GM12878 (cell line): ENCODE measurements around the gene RPS6KL1.
"Not testable (repeated sequence)": the region's sequence is repeated elsewhere in the genome, so short reads cannot be mapped to it uniquely, and the experiment has no call there.

Source experiments
- CEBPB ChIP-seq, 2 experiments: fragments of 150-350 bp in 1 of 2; IDR thresholded peaks; 2 replicates each; pipeline ENCODE4 v1.6.1; 2012 to 2014; ENCODE audit warnings: low read depth in 2 of 2, low read length in 2 of 2, borderline replicate concordance in 1 of 2, inconsistent platforms in 1 of 2
- CREM ChIP-seq: IDR thresholded peaks from 2 replicates; pipeline ENCODE4 v1.6.1; 2014; ENCODE audit warnings: antibody characterized with exemption, low read depth
- ESRRA ChIP-seq: IDR thresholded peaks from 2 replicates; pipeline ENCODE4 v1.6.1; 2012; ENCODE audit warnings: mild to moderate bottlenecking, low read length, improper control_type of control experiment
- NFYB ChIP-seq: IDR thresholded peaks from 2 replicates; pipeline ENCODE4 v1.6.1; 2011; ENCODE audit warnings: low read depth, mild to moderate bottlenecking, low read length, improper control_type of control experiment, moderate library complexity; ENCODE audit not compliant: insufficient read depth
- NRF1 ChIP-seq: conservative IDR thresholded peaks from 2 replicates; pipeline ENCODE4 v1.6.1; 2011; ENCODE audit warnings: mild to moderate bottlenecking, low read depth, low read length, improper control_type of control experiment
- POLR2A ChIP-seq: IDR thresholded peaks from 2 replicates; pipeline ENCODE4 v1.6.1; 2011; ENCODE audit warnings: low read depth, mild to moderate bottlenecking, low read length
- RAD21 ChIP-seq: IDR thresholded peaks from 2 replicates; pipeline ENCODE4 v1.6.1; 2011; ENCODE audit warnings: mild to moderate bottlenecking, low read depth, low read length, moderate library complexity; ENCODE audit not compliant: insufficient read depth
- TBL1XR1 ChIP-seq: IDR thresholded peaks from 2 replicates; pipeline ENCODE4 v1.6.1; 2012; ENCODE audit warnings: low read depth, low read length, improper control_type of control experiment
- TF ChIP-seq, protein P1 (sequence below), 3 experiments: IDR thresholded peaks in 2 of 3; conservative IDR thresholded peaks in 1 of 3; 2 replicates each; pipeline ENCODE4 v1.5.1; 2011; ENCODE audit warnings: low read depth in 3 of 3, low read length in 3 of 3, mild to moderate bottlenecking in 3 of 3, control low read depth in 2 of 3, moderate library complexity in 2 of 3, inconsistent platforms in 1 of 3, mixed read lengths in 1 of 3; ENCODE audit not compliant: control insufficient read depth in 2 of 3, insufficient read depth in 1 of 3; ENCODE audit errors: extremely low read depth in 1 of 3
- TF ChIP-seq, protein P2 (sequence below): IDR thresholded peaks from 2 replicates; pipeline ENCODE4 v1.6.1; 2012; ENCODE audit warnings: low read depth, low read length, improper control_type of control experiment
- TF ChIP-seq, protein P3 (sequence below): fragments of 450-650 bp; conservative IDR thresholded peaks from 2 replicates; pipeline ENCODE4 v1.6.1; 2017; ENCODE audit warnings: mild to moderate bottlenecking, moderate library complexity
- TF ChIP-seq, protein P4 (sequence below): IDR thresholded peaks from 2 replicates; pipeline ENCODE4 v1.6.1; 2012; ENCODE audit warnings: improper control_type of control experiment, low read depth, low read length; ENCODE audit not compliant: insufficient replicate concordance
- TF ChIP-seq, protein P5 (sequence below): IDR thresholded peaks from 2 replicates; pipeline ENCODE4 v1.6.1; 2012; ENCODE audit warnings: low read depth, low read length, improper control_type of control experiment

DNA sequence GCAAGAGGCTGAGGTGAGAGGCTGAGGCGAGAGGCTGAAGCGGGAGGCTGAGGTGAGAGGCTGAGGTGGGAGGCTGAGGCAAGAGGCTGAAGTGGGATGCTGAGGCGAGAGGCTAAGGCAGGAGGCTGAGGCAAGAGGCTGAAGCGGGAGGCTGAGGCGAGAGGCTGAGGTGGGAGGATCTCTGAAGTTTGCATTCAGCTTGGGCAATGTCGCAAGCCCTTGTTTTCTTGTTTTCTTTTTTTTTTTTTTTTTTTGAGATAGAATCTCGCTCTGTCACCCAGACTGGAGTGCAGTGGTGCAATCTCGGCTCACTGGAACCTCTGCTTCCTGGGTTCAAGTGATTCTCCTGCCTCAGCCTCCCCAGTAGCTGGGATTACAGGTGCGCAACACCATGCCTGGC, 8.7 kb upstream of the RPS6KL1 start:
- TF ChIP-seq, protein P1, sequence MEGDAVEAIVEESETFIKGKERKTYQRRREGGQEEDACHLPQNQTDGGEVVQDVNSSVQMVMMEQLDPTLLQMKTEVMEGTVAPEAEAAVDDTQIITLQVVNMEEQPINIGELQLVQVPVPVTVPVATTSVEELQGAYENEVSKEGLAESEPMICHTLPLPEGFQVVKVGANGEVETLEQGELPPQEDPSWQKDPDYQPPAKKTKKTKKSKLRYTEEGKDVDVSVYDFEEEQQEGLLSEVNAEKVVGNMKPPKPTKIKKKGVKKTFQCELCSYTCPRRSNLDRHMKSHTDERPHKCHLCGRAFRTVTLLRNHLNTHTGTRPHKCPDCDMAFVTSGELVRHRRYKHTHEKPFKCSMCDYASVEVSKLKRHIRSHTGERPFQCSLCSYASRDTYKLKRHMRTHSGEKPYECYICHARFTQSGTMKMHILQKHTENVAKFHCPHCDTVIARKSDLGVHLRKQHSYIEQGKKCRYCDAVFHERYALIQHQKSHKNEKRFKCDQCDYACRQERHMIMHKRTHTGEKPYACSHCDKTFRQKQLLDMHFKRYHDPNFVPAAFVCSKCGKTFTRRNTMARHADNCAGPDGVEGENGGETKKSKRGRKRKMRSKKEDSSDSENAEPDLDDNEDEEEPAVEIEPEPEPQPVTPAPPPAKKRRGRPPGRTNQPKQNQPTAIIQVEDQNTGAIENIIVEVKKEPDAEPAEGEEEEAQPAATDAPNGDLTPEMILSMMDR (IDR thresholded peaks at IDR 0.05 in 2 of 3, conservative IDR thresholded peaks at IDR 0.05 in 1 of 3; ENCODE audit: control insufficient read depth in 2 of 3, extremely low read depth in 1 of 3, insufficient read depth in 1 of 3, low read depth in 3 of 3, low read length in 3 of 3), result not testable (repeated sequence)
- TF ChIP-seq, protein P2, sequence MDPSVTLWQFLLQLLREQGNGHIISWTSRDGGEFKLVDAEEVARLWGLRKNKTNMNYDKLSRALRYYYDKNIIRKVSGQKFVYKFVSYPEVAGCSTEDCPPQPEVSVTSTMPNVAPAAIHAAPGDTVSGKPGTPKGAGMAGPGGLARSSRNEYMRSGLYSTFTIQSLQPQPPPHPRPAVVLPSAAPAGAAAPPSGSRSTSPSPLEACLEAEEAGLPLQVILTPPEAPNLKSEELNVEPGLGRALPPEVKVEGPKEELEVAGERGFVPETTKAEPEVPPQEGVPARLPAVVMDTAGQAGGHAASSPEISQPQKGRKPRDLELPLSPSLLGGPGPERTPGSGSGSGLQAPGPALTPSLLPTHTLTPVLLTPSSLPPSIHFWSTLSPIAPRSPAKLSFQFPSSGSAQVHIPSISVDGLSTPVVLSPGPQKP, result not testable (repeated sequence)
- not testable (repeated sequence) for TF ChIP-seq CREM; RAD21; TBL1XR1; NRF1; ESRRA; CEBPB (IDR thresholded peaks at IDR 0.05; ENCODE audit: borderline replicate concordance in 1 of 2, low read depth in 2 of 2, low read length in 2 of 2); NFYB; POLR2A
- TF ChIP-seq, protein P3, sequence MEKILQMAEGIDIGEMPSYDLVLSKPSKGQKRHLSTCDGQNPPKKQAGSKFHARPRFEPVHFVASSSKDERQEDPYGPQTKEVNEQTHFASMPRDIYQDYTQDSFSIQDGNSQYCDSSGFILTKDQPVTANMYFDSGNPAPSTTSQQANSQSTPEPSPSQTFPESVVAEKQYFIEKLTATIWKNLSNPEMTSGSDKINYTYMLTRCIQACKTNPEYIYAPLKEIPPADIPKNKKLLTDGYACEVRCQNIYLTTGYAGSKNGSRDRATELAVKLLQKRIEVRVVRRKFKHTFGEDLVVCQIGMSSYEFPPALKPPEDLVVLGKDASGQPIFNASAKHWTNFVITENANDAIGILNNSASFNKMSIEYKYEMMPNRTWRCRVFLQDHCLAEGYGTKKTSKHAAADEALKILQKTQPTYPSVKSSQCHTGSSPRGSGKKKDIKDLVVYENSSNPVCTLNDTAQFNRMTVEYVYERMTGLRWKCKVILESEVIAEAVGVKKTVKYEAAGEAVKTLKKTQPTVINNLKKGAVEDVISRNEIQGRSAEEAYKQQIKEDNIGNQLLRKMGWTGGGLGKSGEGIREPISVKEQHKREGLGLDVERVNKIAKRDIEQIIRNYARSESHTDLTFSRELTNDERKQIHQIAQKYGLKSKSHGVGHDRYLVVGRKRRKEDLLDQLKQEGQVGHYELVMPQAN, result not testable (repeated sequence)
- TF ChIP-seq, protein P4, sequence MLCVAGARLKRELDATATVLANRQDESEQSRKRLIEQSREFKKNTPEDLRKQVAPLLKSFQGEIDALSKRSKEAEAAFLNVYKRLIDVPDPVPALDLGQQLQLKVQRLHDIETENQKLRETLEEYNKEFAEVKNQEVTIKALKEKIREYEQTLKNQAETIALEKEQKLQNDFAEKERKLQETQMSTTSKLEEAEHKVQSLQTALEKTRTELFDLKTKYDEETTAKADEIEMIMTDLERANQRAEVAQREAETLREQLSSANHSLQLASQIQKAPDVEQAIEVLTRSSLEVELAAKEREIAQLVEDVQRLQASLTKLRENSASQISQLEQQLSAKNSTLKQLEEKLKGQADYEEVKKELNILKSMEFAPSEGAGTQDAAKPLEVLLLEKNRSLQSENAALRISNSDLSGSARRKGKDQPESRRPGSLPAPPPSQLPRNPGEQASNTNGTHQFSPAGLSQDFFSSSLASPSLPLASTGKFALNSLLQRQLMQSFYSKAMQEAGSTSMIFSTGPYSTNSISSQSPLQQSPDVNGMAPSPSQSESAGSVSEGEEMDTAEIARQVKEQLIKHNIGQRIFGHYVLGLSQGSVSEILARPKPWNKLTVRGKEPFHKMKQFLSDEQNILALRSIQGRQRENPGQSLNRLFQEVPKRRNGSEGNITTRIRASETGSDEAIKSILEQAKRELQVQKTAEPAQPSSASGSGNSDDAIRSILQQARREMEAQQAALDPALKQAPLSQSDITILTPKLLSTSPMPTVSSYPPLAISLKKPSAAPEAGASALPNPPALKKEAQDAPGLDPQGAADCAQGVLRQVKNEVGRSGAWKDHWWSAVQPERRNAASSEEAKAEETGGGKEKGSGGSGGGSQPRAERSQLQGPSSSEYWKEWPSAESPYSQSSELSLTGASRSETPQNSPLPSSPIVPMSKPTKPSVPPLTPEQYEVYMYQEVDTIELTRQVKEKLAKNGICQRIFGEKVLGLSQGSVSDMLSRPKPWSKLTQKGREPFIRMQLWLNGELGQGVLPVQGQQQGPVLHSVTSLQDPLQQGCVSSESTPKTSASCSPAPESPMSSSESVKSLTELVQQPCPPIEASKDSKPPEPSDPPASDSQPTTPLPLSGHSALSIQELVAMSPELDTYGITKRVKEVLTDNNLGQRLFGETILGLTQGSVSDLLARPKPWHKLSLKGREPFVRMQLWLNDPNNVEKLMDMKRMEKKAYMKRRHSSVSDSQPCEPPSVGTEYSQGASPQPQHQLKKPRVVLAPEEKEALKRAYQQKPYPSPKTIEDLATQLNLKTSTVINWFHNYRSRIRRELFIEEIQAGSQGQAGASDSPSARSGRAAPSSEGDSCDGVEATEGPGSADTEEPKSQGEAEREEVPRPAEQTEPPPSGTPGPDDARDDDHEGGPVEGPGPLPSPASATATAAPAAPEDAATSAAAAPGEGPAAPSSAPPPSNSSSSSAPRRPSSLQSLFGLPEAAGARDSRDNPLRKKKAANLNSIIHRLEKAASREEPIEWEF, result not testable (repeated sequence)
- TF ChIP-seq, protein P5, sequence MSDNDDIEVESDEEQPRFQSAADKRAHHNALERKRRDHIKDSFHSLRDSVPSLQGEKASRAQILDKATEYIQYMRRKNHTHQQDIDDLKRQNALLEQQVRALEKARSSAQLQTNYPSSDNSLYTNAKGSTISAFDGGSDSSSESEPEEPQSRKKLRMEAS, result not testable (repeated sequence)
